ENCODE results near the gene GPHB5.

DNA sequence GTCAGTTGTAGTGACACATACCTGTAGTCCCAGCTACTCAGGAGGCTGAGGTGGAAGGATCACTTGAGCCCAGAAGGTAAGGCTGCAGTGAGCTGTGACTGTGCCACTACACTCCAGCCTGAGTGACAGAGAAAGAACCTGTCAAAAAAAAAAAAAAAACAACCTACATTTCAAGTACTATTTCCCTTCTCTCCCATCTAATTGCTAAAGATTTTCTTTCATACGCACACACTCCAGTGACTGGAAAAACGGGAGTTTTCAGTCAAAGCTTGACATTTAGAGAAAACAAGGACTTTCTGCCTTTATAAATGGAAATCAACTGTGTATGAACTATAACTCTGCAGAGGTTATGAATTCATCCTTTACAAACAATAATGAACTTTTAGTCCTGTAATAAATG is 25.9 kb downstream of the GPHB5 start:
- TF ChIP-seq, protein P1, sequence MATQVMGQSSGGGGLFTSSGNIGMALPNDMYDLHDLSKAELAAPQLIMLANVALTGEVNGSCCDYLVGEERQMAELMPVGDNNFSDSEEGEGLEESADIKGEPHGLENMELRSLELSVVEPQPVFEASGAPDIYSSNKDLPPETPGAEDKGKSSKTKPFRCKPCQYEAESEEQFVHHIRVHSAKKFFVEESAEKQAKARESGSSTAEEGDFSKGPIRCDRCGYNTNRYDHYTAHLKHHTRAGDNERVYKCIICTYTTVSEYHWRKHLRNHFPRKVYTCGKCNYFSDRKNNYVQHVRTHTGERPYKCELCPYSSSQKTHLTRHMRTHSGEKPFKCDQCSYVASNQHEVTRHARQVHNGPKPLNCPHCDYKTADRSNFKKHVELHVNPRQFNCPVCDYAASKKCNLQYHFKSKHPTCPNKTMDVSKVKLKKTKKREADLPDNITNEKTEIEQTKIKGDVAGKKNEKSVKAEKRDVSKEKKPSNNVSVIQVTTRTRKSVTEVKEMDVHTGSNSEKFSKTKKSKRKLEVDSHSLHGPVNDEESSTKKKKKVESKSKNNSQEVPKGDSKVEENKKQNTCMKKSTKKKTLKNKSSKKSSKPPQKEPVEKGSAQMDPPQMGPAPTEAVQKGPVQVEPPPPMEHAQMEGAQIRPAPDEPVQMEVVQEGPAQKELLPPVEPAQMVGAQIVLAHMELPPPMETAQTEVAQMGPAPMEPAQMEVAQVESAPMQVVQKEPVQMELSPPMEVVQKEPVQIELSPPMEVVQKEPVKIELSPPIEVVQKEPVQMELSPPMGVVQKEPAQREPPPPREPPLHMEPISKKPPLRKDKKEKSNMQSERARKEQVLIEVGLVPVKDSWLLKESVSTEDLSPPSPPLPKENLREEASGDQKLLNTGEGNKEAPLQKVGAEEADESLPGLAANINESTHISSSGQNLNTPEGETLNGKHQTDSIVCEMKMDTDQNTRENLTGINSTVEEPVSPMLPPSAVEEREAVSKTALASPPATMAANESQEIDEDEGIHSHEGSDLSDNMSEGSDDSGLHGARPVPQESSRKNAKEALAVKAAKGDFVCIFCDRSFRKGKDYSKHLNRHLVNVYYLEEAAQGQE (IDR thresholded peaks at IDR 0.05; ENCODE audit: insufficient read depth in 1 of 2, low read depth in 2 of 2, low read length in 1 of 2), result no peak
- TF ChIP-seq, protein P2, sequence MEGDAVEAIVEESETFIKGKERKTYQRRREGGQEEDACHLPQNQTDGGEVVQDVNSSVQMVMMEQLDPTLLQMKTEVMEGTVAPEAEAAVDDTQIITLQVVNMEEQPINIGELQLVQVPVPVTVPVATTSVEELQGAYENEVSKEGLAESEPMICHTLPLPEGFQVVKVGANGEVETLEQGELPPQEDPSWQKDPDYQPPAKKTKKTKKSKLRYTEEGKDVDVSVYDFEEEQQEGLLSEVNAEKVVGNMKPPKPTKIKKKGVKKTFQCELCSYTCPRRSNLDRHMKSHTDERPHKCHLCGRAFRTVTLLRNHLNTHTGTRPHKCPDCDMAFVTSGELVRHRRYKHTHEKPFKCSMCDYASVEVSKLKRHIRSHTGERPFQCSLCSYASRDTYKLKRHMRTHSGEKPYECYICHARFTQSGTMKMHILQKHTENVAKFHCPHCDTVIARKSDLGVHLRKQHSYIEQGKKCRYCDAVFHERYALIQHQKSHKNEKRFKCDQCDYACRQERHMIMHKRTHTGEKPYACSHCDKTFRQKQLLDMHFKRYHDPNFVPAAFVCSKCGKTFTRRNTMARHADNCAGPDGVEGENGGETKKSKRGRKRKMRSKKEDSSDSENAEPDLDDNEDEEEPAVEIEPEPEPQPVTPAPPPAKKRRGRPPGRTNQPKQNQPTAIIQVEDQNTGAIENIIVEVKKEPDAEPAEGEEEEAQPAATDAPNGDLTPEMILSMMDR (IDR thresholded peaks at IDR 0.05), result no peak

Measured in Panc1 (cell line).